ENCODE results near the gene PRKAB1. TPM values are rescaled to one million over a fixed set of nuclear protein-coding genes. Genes with fewer than 3 reads are reported as not detected.

PRKAB1 gene
- total and polyA plus RNA-seq, 9 of the 15 experiments (the other 6 are each of a cell fraction or from before 2014, with no cell fraction given), result 32.6 to 94.2 (median 63.8) TPM

GRCh38 chr12:119721306-119721705 is 53.4 kb downstream of the PRKAB1 start (continued):
- TF ChIP-seq USF2 (CRISPR knock-in tag; IDR thresholded peaks at IDR 0.05), result no peak
- TF ChIP-seq ZNF239 (CRISPR knock-in tag; IDR thresholded peaks at IDR 0.05), result no peak
- no peak for TF ChIP-seq ETV6 (IDR thresholded peaks at IDR 0.05; ENCODE audit: borderline replicate concordance in 1 of 2, low read depth in 2 of 2, low read length in 1 of 2)
- no peak for TF ChIP-seq ETV6 (CRISPR knock-in tag; IDR thresholded peaks at IDR 0.05; ENCODE audit: borderline replicate concordance)
- no peak for TF ChIP-seq TAF15 (IDR thresholded peaks at IDR 0.05; ENCODE audit: low read depth, low read length)

- CTCF ChIA-PET (ENCODE audit: low intra/inter-chr PET ratio), result no interaction called here
- H3K9ac ChIP-seq (ENCODE audit: insufficient read depth in 1 of 2, low read depth in 2 of 2, low read length in 2 of 2), result no peak overlapping the region
- POLR2A ChIA-PET, result no interaction called here
- H3K4me3 ChIP-seq, result no peak overlapping the region
- H4K20me1 ChIP-seq (replicated peaks; ENCODE audit: control insufficient read depth, insufficient read depth, low read length), result 0 out of 2 replicates have a peak, but pooled peaks cover 3% of the 10 kb centered on the region
- DNase-seq (ENCODE audit: extremely low read depth in 1 of 4, low spot score in 3 of 4), result no peak
- H2AFZ ChIP-seq (ENCODE audit: low read depth, low read length), result no peak overlapping the region
- no peaks in the 10 kb centered on the region for H3K9me1 ChIP-seq (ENCODE audit: control insufficient read depth, insufficient read depth, low read length)
- no peak for ATAC-seq
- intact Hi-C loops (cut with micrococcal nuclease) (no loop called here), in situ Hi-C loops (cut with MboI) (no loop called here)
- BruUV-seq (replicated peaks), result no TSS peak
- no peaks in the 10 kb centered on the region for H3K79me2 ChIP-seq (ENCODE audit: control insufficient read depth, insufficient read depth, low read length)
- FAIRE-seq, result no peak
- H3K4me2 ChIP-seq (ENCODE audit: insufficient read depth, low read length), result no peak overlapping the region
- 90% methylated on average over 3 of the region's 4 CpGs for WGBS (ENCODE audit: insufficient coverage, low coverage, missing lambda C conversion rate)
- H3K27me3 ChIP-seq (ENCODE audit: control insufficient read depth in 2 of 2, insufficient read depth in 2 of 2, low read length in 2 of 2), result no peaks in the 10 kb centered on the region
- no peak overlapping the region for H3K27ac ChIP-seq (ENCODE audit: extremely low read depth, low read depth, low read length)
- H3K4me1 ChIP-seq (replicated peaks in 1 of 2; ENCODE audit: control insufficient read depth in 2 of 2, insufficient read depth in 2 of 2, low read length in 2 of 2), result no peaks in the 10 kb centered on the region
- no peaks in the 10 kb centered on the region for H3K9me3 ChIP-seq (replicated peaks; ENCODE audit: control insufficient read depth, insufficient read depth, low read depth, low read length)
- H3K36me3 ChIP-seq (ENCODE audit: control insufficient read depth, insufficient read depth, low read length), result peaks cover 54% of the 10 kb centered on the region
- TF ChIP-seq CBFA2T3 (IDR thresholded peaks at IDR 0.05) (no peak), ZNF41 (CRISPR knock-in tag; conservative IDR thresholded peaks at IDR 0.05) (no peak), CBX8 (IDR thresholded peaks at IDR 0.05; ENCODE audit: borderline replicate concordance, extremely low read depth, low read depth, low read length, poor library complexity, severe bottlenecking) (no peak), ZNF143 (CRISPR knock-in tag; IDR thresholded peaks at IDR 0.05) (no peak), HDAC8 (tag; IDR thresholded peaks at IDR 0.05) (no peak), ZNF589 (CRISPR knock-in tag; IDR thresholded peaks at IDR 0.05; ENCODE audit: low read depth) (no peak), E2F1 (CRISPR knock-in tag; IDR thresholded peaks at IDR 0.05) (no peak), CHD2 (IDR thresholded peaks at IDR 0.05; ENCODE audit: low read depth, low read length) (no peak), E2F4 (CRISPR knock-in tag; IDR thresholded peaks at IDR 0.05; ENCODE audit: low read depth) (no peak), ETV6 (IDR thresholded peaks at IDR 0.05; ENCODE audit: borderline replicate concordance in 1 of 2, low read depth in 2 of 2, low read length in 1 of 2) (no peak), ETV6 (CRISPR knock-in tag; IDR thresholded peaks at IDR 0.05; ENCODE audit: borderline replicate concordance) (no peak), FOXA1 (IDR thresholded peaks at IDR 0.05; ENCODE audit: borderline replicate concordance) (no peak)
Measured at GRCh38 chr12:119725523-119725922, 57.6 kb downstream of the PRKAB1 start.

Data from K562 (cell line).